IMR-90 (cell line): ENCODE results near the gene FGFR4.

Source experiments
- BHLHE40 ChIP-seq: fragments of 150-350 bp; IDR thresholded peaks from 2 replicates; pipeline ENCODE4 v1.6.1; 2016; ENCODE audit warnings: mild to moderate bottlenecking, low read depth, low read length
- CEBPB ChIP-seq: IDR thresholded peaks from 2 replicates; pipeline ENCODE4 v1.6.1; 2012; ENCODE audit warnings: low read depth, low read length, improper control_type of control experiment
- CHD1 ChIP-seq: IDR thresholded peaks from 2 replicates; pipeline ENCODE4 v1.6.1; 2012; ENCODE audit warnings: low read depth, low read length, improper control_type of control experiment
- FOS ChIP-seq: fragments of 150-350 bp; IDR thresholded peaks from 2 replicates; pipeline ENCODE4 v1.6.1; 2016; ENCODE audit warnings: low read depth, low read length
- MAFK ChIP-seq: IDR thresholded peaks from 2 replicates; pipeline ENCODE4 v1.6.1; 2012; ENCODE audit warnings: low read depth, low read length, improper control_type of control experiment
- MAZ ChIP-seq: IDR thresholded peaks from 2 replicates; pipeline ENCODE4 v1.6.1; 2012; ENCODE audit warnings: low read depth, mild to moderate bottlenecking, low read length, improper control_type of control experiment, moderate library complexity, borderline replicate concordance
- MXI1 ChIP-seq: IDR thresholded peaks from 2 replicates; pipeline ENCODE4 v1.6.1; 2012; ENCODE audit warnings: low read depth, mild to moderate bottlenecking, low read length, moderate library complexity, borderline replicate concordance
- NFE2L2 ChIP-seq: fragments of 150-350 bp; IDR thresholded peaks from 2 replicates; pipeline ENCODE4 v1.6.1; 2016; ENCODE audit warnings: low read depth, mild to moderate bottlenecking, low read length
- POLR2A ChIP-seq: IDR thresholded peaks from 2 replicates; pipeline ENCODE4 v1.6.1; 2012; ENCODE audit warnings: mild to moderate bottlenecking, low read depth, low read length
- RFX5 ChIP-seq: IDR thresholded peaks from 2 replicates; pipeline ENCODE4 v1.8.0; 2012; ENCODE audit warnings: low read depth, mild to moderate bottlenecking, low read length, moderate library complexity
- SMC3 ChIP-seq: fragments of 150-350 bp; IDR thresholded peaks from 2 replicates; pipeline ENCODE4 v1.6.1; 2016; ENCODE audit warnings: low read depth, mild to moderate bottlenecking, antibody characterized with exemption, low read length, moderate library complexity
- TF ChIP-seq, protein P1 (sequence below): conservative IDR thresholded peaks from 2 replicates; pipeline ENCODE4 v1.5.1; 2012; ENCODE audit warnings: mild to moderate bottlenecking, low read depth, low read length, improper control_type of control experiment

DNA sequence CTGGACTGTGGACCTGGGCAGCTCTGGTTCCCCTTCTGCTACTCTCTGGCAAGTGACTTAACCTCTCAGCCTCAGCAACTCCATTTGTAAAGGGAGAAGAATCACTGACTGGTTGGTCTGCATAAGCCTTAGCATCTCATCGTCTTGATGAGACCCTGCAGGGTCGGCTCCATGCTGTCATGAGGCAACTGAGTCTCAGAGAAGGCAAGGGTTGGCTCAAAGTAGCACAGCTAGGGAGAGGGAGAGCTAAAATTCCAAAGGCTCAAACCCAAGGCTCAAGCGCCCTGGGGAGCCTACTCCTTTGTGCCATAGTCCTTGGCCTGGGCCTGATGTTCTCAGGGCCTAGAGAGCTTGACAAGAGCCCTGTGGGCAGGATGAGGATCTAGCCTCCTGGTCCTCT, 4.5 kb downstream of the FGFR4 start:
- TF ChIP-seq, protein P1, sequence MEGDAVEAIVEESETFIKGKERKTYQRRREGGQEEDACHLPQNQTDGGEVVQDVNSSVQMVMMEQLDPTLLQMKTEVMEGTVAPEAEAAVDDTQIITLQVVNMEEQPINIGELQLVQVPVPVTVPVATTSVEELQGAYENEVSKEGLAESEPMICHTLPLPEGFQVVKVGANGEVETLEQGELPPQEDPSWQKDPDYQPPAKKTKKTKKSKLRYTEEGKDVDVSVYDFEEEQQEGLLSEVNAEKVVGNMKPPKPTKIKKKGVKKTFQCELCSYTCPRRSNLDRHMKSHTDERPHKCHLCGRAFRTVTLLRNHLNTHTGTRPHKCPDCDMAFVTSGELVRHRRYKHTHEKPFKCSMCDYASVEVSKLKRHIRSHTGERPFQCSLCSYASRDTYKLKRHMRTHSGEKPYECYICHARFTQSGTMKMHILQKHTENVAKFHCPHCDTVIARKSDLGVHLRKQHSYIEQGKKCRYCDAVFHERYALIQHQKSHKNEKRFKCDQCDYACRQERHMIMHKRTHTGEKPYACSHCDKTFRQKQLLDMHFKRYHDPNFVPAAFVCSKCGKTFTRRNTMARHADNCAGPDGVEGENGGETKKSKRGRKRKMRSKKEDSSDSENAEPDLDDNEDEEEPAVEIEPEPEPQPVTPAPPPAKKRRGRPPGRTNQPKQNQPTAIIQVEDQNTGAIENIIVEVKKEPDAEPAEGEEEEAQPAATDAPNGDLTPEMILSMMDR, result no peak
- TF ChIP-seq SMC3 (no peak), CEBPB (no peak), NFE2L2 (no peak), MXI1 (no peak), MAZ (no peak), POLR2A (no peak), FOS (no peak), RFX5 (no peak), MAFK (no peak), CHD1 (no peak), BHLHE40 (no peak)
